NK-92 treated with Interleukin-12 subunit alpha and Interleukin-12 subunit beta, amount 100 ng/mL, for 24 hours (cell line): ENCODE data around the gene TREM2.
"Not testable (repeated sequence)": the region's sequence is repeated elsewhere in the genome, so short reads cannot be mapped to it uniquely, and the experiment has no call there.

ENCODE experiments used
- DNase-seq: peaks from one replicate; lab custom pipeline; 2025; lab: John Stamatoyannopoulos, UW

TREM2 gene

DNA sequence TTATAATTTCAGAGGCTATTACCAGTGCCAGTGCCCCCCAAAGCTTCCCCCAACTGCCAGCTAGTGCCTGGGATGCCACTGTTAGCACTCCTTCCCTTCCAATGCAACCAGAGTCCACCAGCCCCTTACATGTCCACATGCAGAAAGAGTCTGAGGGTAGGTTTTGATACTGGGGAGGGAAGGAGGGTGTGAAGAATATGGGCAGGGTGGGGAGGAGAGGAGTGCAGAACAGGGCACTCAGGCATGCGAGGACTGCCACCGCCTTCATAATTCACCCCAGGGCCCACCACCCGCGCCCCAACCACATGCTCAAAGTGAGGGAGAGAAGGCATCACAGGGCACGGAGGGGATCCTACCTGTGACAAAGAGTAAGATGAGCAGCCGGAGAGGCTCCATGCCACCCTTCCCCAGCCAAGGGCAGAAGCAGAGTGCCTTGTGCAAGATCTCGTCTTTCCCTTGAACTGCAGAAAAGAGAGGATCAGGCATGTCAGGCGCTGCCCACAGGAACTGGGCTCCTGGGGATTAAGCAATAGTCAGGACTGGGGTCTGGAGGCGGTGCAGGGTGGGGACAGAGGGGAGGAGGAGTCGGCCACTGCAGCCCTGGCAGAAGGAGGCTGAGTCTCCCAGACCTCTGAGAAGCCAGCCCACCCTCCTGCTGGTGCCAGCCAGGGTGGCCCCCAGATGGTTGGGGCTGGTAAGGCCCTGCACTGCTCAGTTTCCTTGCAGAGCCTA lies at the start of gene TREM2:
Gene TREM2, minus strand, starts transcription at position 430 of the 732 bp plus-strand sequence. Its CDS starts 34 bp downstream, at position 396.
- DNase-seq: no peak

- DNase-seq: no peak
Measured at GRCh38 chr6:41209547-41210320, 46.8 kb upstream of the TREM2 start.

DNA sequence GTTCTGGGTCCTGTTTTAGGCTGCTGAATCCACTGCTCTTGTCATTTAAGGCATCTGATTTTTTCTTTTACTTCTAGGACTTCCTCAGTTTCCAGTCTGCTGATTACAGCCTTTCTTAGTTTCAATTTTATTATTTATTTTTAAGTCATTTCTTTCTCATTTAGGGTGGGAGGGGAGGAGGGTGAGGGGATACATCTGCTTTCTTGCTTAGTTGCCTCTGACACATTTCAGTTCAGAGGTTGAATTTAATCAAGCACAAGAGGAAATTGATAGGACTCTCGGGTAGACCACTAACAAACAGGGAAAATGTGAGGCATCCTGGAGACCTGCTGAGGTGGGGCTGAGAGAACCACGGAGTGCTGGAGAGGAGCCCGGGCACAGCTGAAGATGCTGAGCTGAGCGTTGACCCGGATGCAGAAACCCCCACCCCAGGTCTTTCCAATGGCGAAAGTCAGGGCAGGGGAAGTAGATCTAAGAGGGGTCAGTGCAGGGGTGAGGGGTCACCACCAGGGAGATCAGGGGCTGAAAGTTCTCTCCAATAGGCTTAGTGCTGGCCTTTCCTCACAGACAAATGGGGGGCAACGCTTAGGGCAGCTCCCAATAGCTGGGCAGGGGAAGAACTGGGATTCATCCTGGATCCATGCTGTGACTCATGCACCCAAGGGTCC lies 45.7 kb upstream of the TREM2 start:
- DNase-seq: no peak

DNA sequence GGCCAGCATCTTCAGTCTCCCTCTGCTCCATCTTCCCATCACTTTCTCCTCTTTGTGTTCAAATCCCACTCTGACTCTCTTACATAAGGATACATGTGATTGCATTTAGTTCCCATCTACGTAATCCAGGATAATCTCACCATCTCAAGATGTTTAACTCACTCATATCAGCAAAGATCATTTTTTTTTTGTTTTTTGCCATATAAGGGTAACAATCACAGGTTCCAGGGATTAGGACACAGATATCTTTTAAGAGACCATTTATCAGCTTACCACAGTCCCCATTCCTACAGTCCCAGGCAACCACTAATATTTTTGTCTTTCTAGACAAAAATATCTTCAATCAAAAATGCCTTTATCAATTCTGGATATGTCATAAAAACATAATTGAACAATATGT lies 41.2 kb upstream of the TREM2 start:
- DNase-seq: no peak

- no peak for DNase-seq
Measured at GRCh38 chr6:41201764-41202173, 38.9 kb upstream of the TREM2 start.

- DNase-seq: peak; percentile 44
Measured at GRCh38 chr6:41200901-41201763, 38.2 kb upstream of the TREM2 start, which contains the start of gene TREML2. Gene TREML2, minus strand, starts transcription at chr6:41201149. Its CDS starts 141 bp downstream, at chr6:41201008.

DNA sequence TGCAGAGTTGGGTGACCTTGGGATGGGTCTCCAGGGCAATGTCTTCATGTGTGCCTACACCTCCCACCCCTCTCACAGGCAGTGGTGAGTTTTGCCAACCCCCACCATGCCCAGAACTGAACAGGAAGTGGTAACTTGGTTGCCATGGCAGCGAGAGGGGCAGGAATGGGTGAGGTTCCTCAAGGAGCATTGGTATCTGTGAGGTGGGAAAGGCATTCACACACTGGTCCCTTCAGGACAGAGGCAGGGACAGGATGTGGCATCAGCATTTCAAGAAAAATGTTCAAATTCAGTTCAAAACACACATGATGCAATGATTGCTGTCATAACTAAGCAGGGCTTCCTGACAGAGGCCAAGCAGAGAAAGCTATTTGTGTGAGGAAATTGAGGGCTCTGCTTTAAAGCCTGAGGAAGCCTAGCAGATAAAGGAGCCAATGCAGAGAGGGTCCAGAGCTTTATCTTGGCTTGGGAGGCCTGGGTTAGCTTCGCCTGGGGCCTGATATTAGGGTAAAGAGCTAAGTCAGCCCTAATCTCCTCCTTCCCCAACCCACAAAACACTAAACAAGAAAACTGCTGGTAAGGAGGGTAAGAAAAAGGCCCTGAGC lies 37.5 kb upstream of the TREM2 start:
- DNase-seq: peak; percentile 81

- peak; percentile 58 for DNase-seq
Measured at GRCh38 chr6:41199552-41200246, 36.8 kb upstream of the TREM2 start.

GRCh38 chr6:41197234-41197633 lies 34.3 kb upstream of the TREM2 start:
- DNase-seq: no peak

GRCh38 chr6:41194386-41194785 lies 31.5 kb upstream of the TREM2 start:
- DNase-seq: no peak

DNA sequence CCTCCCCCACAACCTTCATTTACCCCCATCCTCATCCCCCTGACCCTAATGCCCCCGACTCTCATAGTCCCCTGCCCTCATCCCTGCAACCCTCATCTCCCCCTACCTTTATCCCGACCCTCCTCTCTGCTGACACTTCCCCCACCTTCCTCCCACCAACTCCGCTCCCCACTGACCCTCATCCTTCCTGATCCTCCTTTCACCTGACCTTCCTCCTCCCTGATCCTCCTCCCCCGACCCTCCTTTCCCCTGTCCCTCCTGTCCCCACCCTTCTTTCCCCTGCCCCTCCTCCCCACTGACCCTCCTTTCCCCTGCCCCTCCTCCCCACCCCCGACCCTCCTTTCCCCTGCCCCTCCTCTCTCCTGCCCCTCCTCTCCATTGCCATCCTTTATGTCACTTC lies 31.0 kb upstream of the TREM2 start:
- DNase-seq: no peak

GRCh38 chr6:41193171-41193734 lies 30.3 kb upstream of the TREM2 start:
- no peak for DNase-seq

DNA sequence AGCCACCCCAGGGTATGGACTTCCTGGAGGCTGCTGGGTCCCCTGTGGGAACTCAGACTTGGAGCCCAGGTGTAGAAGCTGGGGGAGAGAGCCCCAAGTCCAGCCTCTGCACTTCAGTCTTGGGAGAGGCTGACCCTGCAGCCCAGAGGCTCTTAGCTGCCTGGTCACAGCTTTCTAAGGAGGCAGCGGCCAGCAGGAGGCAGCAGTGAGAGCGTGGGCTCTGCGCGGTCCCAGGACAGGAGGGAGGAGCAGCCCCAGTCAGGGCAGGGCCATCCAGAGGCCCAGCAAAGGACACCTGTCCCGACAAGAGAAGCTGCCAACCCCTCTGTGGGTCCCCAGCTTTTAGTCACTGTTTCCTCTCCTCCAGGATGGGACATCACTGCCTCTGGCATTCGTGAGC lies 28.7 kb upstream of the TREM2 start:
- DNase-seq: no peak

DNA sequence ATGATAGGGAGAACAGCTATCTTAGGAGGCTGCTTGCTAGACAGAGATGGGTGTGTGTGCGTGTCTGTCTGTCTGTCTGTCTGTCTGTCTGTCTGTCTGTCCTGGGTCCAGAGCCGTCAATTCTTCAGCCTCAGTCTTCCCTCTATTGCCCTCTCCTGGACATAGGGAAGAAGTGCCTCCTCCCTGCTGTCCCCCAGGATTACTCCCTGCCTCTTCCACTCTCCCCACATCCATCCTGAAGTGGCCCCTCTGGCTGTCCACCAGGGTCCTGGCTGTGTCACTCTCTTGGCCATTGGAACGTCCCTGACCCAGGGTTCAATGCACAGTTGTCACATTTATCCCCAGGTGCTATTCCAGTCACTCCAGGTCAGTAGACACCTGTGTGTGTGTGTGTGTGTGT lies 27.9 kb upstream of the TREM2 start:
- DNase-seq: no peak

DNA sequence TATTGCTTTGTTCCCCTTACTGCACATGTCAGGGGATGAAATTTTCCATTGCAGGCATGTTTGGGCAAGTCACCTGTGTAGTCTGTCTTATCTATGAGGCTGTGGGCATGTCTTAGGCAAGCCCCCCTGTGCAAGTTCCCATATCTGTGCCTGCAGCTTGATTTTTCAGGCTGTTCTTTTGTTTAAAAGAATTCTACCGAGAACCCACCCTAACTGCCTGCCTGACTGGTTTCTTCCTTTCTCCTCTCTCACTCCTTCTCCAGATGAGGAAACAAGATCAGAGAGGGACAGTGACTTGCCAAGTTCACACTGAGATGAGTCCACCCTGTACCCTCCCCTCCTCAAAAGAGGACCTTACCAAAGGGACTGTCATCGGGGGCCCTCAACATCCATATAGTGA lies 27.1 kb upstream of the TREM2 start:
- no peak for DNase-seq

DNA sequence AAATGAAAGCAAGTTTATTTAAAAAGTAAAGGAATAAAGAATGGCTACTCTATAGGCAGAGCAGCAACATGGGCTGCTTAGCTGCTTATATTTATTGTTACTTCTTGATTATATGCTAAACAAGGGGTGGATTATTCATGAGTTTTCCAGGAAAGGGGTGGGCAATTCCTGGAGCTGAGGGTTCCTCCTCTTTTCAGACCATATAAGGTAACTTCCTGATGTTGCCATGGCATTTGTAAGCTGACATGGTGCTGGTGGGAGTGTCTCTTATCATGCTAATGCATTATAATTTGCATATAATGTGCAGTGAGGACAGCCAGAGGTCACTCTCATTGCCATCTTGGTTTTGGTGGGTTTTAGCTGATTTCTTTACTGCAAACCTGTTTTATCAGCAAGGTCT lies 26.1 kb upstream of the TREM2 start:
- DNase-seq: not testable (repeated sequence)

DNA sequence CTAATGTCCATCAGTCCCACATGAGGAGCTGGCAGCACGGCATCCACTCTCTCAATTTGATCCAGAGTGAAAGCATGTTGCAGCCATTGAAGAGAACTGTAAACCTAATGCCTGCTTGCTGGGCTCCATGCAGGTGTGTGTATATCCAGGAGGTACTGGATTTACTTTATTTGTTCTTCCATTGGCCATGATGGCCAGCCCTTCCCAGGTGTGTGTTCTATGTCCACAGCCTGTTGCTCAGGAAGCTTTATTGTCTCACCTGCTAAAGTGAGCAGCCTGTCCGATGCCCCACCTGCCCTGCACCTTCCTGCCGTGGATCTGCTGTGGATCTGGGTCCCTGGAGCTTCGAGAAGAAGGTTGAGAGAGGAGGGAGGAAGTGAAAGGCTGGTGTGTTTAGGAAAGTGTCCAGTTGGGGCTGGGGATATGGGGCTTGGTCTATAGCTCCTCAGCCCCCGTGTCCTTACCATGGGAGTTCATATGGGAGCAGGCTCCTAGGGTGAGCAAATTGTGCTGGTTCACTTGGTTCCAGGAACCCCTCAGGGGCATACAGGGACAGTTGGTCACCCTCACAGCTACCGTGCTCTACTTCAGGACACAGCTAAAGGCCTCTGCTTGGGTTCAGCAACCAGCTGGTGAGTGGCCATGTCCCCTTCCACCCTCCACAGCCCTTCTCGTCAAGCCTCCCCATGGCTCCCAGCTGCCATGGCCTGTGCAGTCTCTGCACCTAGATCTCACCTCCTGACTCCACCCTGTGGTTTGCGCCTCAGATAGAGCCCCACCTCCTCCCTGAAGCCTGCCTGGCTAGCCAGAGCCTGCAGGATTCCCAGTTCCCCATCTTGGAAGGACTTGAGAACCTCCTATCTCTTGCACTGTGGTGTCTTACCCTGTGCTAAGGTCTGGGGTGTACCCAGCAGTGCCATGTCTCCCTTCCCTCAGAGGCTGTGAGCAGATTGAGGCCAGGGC lies 25.3 kb upstream of the TREM2 start:
- no peak for DNase-seq

GRCh38 chr6:41186031-41186562 lies 23.2 kb upstream of the TREM2 start:
- DNase-seq: no peak

- DNase-seq: no peak
Measured at GRCh38 chr6:41184761-41185160, 21.8 kb upstream of the TREM2 start.
